HG02884 (cell line): ENCODE data around the gene ASTN2.

Experiments
- ATAC-seq: cut with Tn5 transposase; IDR thresholded peaks from one replicate; pipeline ENCODE4 v1.9.1; 2021; ENCODE audit warnings: mild to moderate bottlenecking, moderate library complexity; ENCODE audit not compliant: unreplicated experiment

ASTN2 gene

GRCh38 chr9:117187498-117187897, 227.4 kb downstream of the ASTN2 start:
- no peak for ATAC-seq

- ATAC-seq = no peak
These were observed 230.7 kb downstream of the ASTN2 start for GRCh38 chr9:117184173-117184572.

GRCh38 chr9:117182046-117182445, 232.8 kb downstream of the ASTN2 start:
- ATAC-seq = no peak

- no peak for ATAC-seq
These were observed 233.9 kb downstream of the ASTN2 start for GRCh38 chr9:117180896-117181445.

- ATAC-seq = no peak
These were observed 236.1 kb downstream of the ASTN2 start for GRCh38 chr9:117178596-117179375.

- no peak for ATAC-seq
These were observed 244.3 kb downstream of the ASTN2 start for GRCh38 chr9:117170567-117170966.

- no peak for ATAC-seq
These were observed 245.7 kb downstream of the ASTN2 start for GRCh38 chr9:117169089-117169621.

GRCh38 chr9:117164512-117164911, 250.3 kb downstream of the ASTN2 start:
- no peak for ATAC-seq

- ATAC-seq = no peak
These were observed 254.6 kb downstream of the ASTN2 start for GRCh38 chr9:117160254-117160653.

- no peak for ATAC-seq
These were observed 257.9 kb downstream of the ASTN2 start for GRCh38 chr9:117156771-117157535.

GRCh38 chr9:117156144-117156688, 258.6 kb downstream of the ASTN2 start:
- ATAC-seq = no peak

GRCh38 chr9:117153021-117153420, 261.8 kb downstream of the ASTN2 start:
- no peak for ATAC-seq

- no peak for ATAC-seq
These were observed 263.1 kb downstream of the ASTN2 start for GRCh38 chr9:117151716-117152115.

GRCh38 chr9:117149996-117150395, 264.9 kb downstream of the ASTN2 start:
- ATAC-seq = no peak

GRCh38 chr9:117145811-117146490, 268.9 kb downstream of the ASTN2 start:
- ATAC-seq = no peak

- ATAC-seq = no peak
These were observed 269.8 kb downstream of the ASTN2 start for GRCh38 chr9:117145081-117145480.

GRCh38 chr9:117138231-117138630, 276.6 kb downstream of the ASTN2 start:
- no peak for ATAC-seq

GRCh38 chr9:117136461-117136860, 278.4 kb downstream of the ASTN2 start:
- no peak for ATAC-seq

GRCh38 chr9:117135501-117136098, 279.3 kb downstream of the ASTN2 start:
- ATAC-seq = no peak

GRCh38 chr9:117134826-117135500, 279.9 kb downstream of the ASTN2 start:
- ATAC-seq = no peak
